ENCODE data around the gene SNX1.

GRCh38 chr15:64161688-64162477 is 66.1 kb downstream of the SNX1 start:
- TF ChIP-seq, protein P1, sequence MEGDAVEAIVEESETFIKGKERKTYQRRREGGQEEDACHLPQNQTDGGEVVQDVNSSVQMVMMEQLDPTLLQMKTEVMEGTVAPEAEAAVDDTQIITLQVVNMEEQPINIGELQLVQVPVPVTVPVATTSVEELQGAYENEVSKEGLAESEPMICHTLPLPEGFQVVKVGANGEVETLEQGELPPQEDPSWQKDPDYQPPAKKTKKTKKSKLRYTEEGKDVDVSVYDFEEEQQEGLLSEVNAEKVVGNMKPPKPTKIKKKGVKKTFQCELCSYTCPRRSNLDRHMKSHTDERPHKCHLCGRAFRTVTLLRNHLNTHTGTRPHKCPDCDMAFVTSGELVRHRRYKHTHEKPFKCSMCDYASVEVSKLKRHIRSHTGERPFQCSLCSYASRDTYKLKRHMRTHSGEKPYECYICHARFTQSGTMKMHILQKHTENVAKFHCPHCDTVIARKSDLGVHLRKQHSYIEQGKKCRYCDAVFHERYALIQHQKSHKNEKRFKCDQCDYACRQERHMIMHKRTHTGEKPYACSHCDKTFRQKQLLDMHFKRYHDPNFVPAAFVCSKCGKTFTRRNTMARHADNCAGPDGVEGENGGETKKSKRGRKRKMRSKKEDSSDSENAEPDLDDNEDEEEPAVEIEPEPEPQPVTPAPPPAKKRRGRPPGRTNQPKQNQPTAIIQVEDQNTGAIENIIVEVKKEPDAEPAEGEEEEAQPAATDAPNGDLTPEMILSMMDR (IDR thresholded peaks at IDR 0.05; ENCODE audit: low read depth, low read length) = no peak
- TF ChIP-seq POLR2A (IDR thresholded peaks at IDR 0.05; ENCODE audit: extremely low read depth, insufficient read length) (no peak), MAX (IDR thresholded peaks at IDR 0.05; ENCODE audit: low read depth, low read length) (no peak), MYC (IDR thresholded peaks at IDR 0.05; ENCODE audit: low read depth, low read length) (no peak)
